Suprapubic skin (tissue), 4 donors: ENCODE results near the gene PGAP6.
"Not testable (repeated sequence)": the region's sequence is repeated elsewhere in the genome, so short reads cannot be mapped to it uniquely, and the experiment has no call there.

ENCODE experiments used
- EP300 ChIP-seq: sonication (generic); formaldehyde crosslinking; IDR thresholded peaks from one replicate; pipeline ENCODE4 v1.6.1; 2017; ENCODE audit warnings: antibody characterized with exemption
- POLR2A ChIP-seq, 2 donors: fragments of 450-650 bp; IDR thresholded peaks; one replicate each; pipeline ENCODE4 v1.6.1; 2017; ENCODE audit warnings: antibody characterized with exemption in 2 of 2, mild to moderate bottlenecking in 2 of 2, moderate library complexity in 2 of 2
- POLR2AphosphoS5 ChIP-seq, 3 donors: sonication (generic); formaldehyde crosslinking; IDR thresholded peaks; one replicate each; pipeline ENCODE4 v1.6.1; 2017; ENCODE audit warnings: antibody characterized with exemption in 3 of 3
- TF ChIP-seq, protein P1 (sequence below), 2 donors: fragments of 200-600 bp in 1 of 2; fragments of 450-650 bp in 1 of 2; sonication (generic) in 1 of 2; IDR thresholded peaks; one replicate each; pipeline ENCODE4 v1.5.1; 2016 to 2019; ENCODE audit warnings: antibody characterized with exemption in 2 of 2, mild to moderate bottlenecking in 1 of 2, moderate library complexity in 1 of 2

DNA sequence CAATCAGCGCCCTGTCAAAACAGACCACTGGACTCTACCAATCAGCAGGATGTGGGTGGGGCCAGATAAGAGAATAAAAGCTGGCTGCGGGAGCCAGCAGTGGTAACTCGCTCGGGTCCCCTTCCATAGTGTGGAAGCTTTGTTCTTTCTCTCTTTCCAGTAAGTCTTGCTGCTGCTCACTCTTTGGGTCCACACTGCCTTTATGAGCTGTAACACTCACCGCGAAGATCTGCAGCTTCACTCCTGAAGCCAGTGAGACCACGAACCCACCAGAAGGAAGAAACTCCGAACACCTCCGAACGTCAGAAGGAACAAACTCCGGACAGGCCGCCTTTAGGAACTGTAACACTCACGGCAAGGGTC lies 39.8 kb downstream of the PGAP6 start:
- TF ChIP-seq, protein P1, sequence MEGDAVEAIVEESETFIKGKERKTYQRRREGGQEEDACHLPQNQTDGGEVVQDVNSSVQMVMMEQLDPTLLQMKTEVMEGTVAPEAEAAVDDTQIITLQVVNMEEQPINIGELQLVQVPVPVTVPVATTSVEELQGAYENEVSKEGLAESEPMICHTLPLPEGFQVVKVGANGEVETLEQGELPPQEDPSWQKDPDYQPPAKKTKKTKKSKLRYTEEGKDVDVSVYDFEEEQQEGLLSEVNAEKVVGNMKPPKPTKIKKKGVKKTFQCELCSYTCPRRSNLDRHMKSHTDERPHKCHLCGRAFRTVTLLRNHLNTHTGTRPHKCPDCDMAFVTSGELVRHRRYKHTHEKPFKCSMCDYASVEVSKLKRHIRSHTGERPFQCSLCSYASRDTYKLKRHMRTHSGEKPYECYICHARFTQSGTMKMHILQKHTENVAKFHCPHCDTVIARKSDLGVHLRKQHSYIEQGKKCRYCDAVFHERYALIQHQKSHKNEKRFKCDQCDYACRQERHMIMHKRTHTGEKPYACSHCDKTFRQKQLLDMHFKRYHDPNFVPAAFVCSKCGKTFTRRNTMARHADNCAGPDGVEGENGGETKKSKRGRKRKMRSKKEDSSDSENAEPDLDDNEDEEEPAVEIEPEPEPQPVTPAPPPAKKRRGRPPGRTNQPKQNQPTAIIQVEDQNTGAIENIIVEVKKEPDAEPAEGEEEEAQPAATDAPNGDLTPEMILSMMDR (IDR thresholded peaks at IDR 0.05) = not testable (repeated sequence)
- TF ChIP-seq POLR2A (IDR thresholded peaks at IDR 0.05); EP300; POLR2AphosphoS5 (IDR thresholded peaks at IDR 0.05): not testable (repeated sequence)
